HCT116 (cell line): ENCODE measurements around the gene MIA2. TPM values are rescaled to one million over a fixed set of nuclear protein-coding genes. Genes with fewer than 3 reads are reported as not detected.

Source experiments
- ATAC-seq: fragments of 200-7000 bp; cut with Tn5 transposase; 2 replicates; pipeline ENCODE4 v1.9.1; 2020; ENCODE audit warnings: mild to moderate bottlenecking, moderate library complexity
- BruUV-seq: library from RNA; stranded (reverse); fragments of 400-500 nt; replicated peaks from 2 replicates; lab custom pipeline; 2021; lab: Mats Ljungman, UMichigan
- CTCF ChIA-PET: fragments of 300-600 bp; sonication (Branson Sonifier 250); formaldehyde crosslinking; loops from one replicate; lab custom pipeline; 2021; ENCODE audit warnings: antibody characterized with exemption; lab: Charles Lee
- POLR2A ChIA-PET: fragments of 300-600, 350-600 bp; sonication (Branson Sonifier 250); formaldehyde crosslinking; loops from one replicate; lab custom pipeline; 2021; ENCODE audit warnings: antibody characterized with exemption; lab: Charles Lee
- RAD21 ChIA-PET, 2 experiments: fragments of 300-600 bp; sonication (Branson Sonifier 250); formaldehyde crosslinking; loops; one replicate each; lab custom pipeline; 2023; ENCODE audit warnings: low total read pairs in 2 of 2; ENCODE audit not compliant: uncharacterized antibody in 2 of 2, unreplicated experiment in 2 of 2, low non-redundant PET in 1 of 2; lab: Charles Lee
- DNase-seq: peaks from one replicate; pipeline ENCODE4 v3.0.0-alpha.2; 2010; ENCODE audit warnings: low read depth, low spot score
- H2AFZ ChIP-seq: fragments of 200-600 bp; shearing (Covaris generic), sonication (generic); 2 replicates; pipeline ENCODE4 v1.6.1; 2017; ENCODE audit warnings: low read depth, mixed run types, mixed read lengths, antibody characterized with exemption, low read length; ENCODE audit not compliant: poor library complexity, severe bottlenecking
- H3K27ac ChIP-seq: 2 replicates; pipeline ENCODE4 v1.5.1; 2012; ENCODE audit warnings: low read depth, low read length
- H3K27me3 ChIP-seq: fragments of 200-600 bp; sonication (generic); 2 replicates; pipeline ENCODE4 v1.6.1; 2016; ENCODE audit warnings: mixed run types, low read length, mixed read lengths; ENCODE audit not compliant: insufficient read depth
- H3K36me3 ChIP-seq, 2 experiments: fragments of 200-500 bp in 1 of 2; fragments of 200-600 bp in 1 of 2; sonication (Bioruptor generic) in 1 of 2; sonication (generic) in 1 of 2; 2 replicates each; pipeline versions ENCODE4 v1.5.1 to v1.6.1; 2014 to 2016; ENCODE audit warnings: low read length in 2 of 2, inconsistent platforms in 1 of 2, mixed read lengths in 1 of 2, mixed run types in 1 of 2; ENCODE audit not compliant: insufficient read depth in 2 of 2, control insufficient read depth in 1 of 2
- H3K4me1 ChIP-seq, 2 experiments: fragments of 200-600 bp in 1 of 2; sonication (generic) in 1 of 2; 2 replicates each; pipeline versions ENCODE4 v1.5.1 to v1.6.1; 2012 to 2017; ENCODE audit warnings: low read length in 2 of 2, inconsistent platforms in 1 of 2, mild to moderate bottlenecking in 1 of 2, mixed read lengths in 1 of 2, mixed run types in 1 of 2, moderate library complexity in 1 of 2; ENCODE audit not compliant: insufficient read depth in 2 of 2, control insufficient read depth in 1 of 2
- H3K4me2 ChIP-seq: fragments of 200-600 bp; sonication (generic); 2 replicates; pipeline ENCODE4 v1.6.1; 2017; ENCODE audit warnings: mixed run types, low read length, mixed read lengths
- H3K4me3 ChIP-seq, 2 experiments: fragments of 200-600 bp in 1 of 2; sonication (generic) in 1 of 2; replicated peaks in 1 of 2; 2 replicates each; pipeline ENCODE4 v1.5.1; 2011 to 2016; ENCODE audit warnings: low read length in 2 of 2, control low read depth in 1 of 2, low read depth in 1 of 2, mild to moderate bottlenecking in 1 of 2, mixed read lengths in 1 of 2, mixed run types in 1 of 2
- H3K79me2 ChIP-seq: fragments of 200-600 bp; sonication (generic); 2 replicates; pipeline ENCODE4 v1.6.1; 2017; ENCODE audit warnings: mild to moderate bottlenecking, mixed run types, low read length, moderate library complexity, mixed read lengths; ENCODE audit not compliant: insufficient read depth
- H3K9ac ChIP-seq: fragments of 200-600 bp; sonication (generic); 2 replicates; pipeline ENCODE4 v1.6.1; 2016; ENCODE audit warnings: low read length, mixed read lengths
- H3K9me2 ChIP-seq: fragments of 200-600 bp; sonication (generic), shearing (Covaris generic); 2 replicates; pipeline ENCODE4 v1.6.1; 2017; ENCODE audit warnings: mixed run types, mild to moderate bottlenecking, moderate library complexity; ENCODE audit not compliant: insufficient read depth
- H3K9me3 ChIP-seq, 2 experiments: fragments of 200-500 bp in 1 of 2; fragments of 200-600 bp in 1 of 2; sonication (Bioruptor generic) in 1 of 2; sonication (generic) in 1 of 2; 2 replicates each; pipeline ENCODE4 v1.6.1; 2014 to 2017; ENCODE audit warnings: low read length in 2 of 2, mixed read lengths in 2 of 2, inconsistent platforms in 1 of 2, low read depth in 1 of 2, mild to moderate bottlenecking in 1 of 2, mixed run types in 1 of 2, moderate library complexity in 1 of 2; ENCODE audit not compliant: control insufficient read depth in 1 of 2, insufficient read depth in 1 of 2
- H4K20me1 ChIP-seq: fragments of 200-600 bp; sonication (generic), shearing (Covaris generic); 2 replicates; pipeline ENCODE4 v1.6.1; 2017; ENCODE audit warnings: mixed run types, mild to moderate bottlenecking, moderate library complexity; ENCODE audit not compliant: insufficient read depth
- CBX3 ChIP-seq: IDR thresholded peaks from 2 replicates; pipeline ENCODE4 v1.6.1; 2012; ENCODE audit warnings: low read depth
- EZH2 ChIP-seq: fragments of 200-600 bp; sonication (generic); IDR thresholded peaks from 2 replicates; pipeline ENCODE4 v1.6.1; 2017; ENCODE audit warnings: antibody characterized with exemption, mixed run types
- JUND ChIP-seq: IDR thresholded peaks from 2 replicates; pipeline ENCODE4 v1.6.1; 2012
- MAX ChIP-seq: IDR thresholded peaks from 2 replicates; pipeline ENCODE4 v1.6.1; 2012
- POLR2A ChIP-seq: IDR thresholded peaks from 2 replicates; pipeline ENCODE4 v1.7.0; 2011; ENCODE audit warnings: borderline replicate concordance; ENCODE audit not compliant: insufficient read depth, insufficient read length; ENCODE audit errors: extremely low read depth
- RAD21 ChIP-seq: IDR thresholded peaks from 2 replicates; pipeline ENCODE4 v1.6.1; 2012; ENCODE audit warnings: low read depth, mild to moderate bottlenecking
- SIN3A ChIP-seq: IDR thresholded peaks from 2 replicates; pipeline ENCODE4 v1.6.1; 2012; ENCODE audit warnings: low read depth
- SP1 ChIP-seq: IDR thresholded peaks from 2 replicates; pipeline ENCODE4 v1.6.1; 2012; ENCODE audit warnings: low read depth
- TCF7L2 ChIP-seq: IDR thresholded peaks from 2 replicates; pipeline ENCODE4 v1.7.0; 2011; ENCODE audit warnings: borderline replicate concordance, inconsistent platforms; ENCODE audit not compliant: insufficient read depth, insufficient read length; ENCODE audit errors: extremely low read depth
- YY1 ChIP-seq: IDR thresholded peaks from 2 replicates; pipeline ENCODE4 v1.6.1; 2011; ENCODE audit warnings: low read length, low read depth, moderate library complexity, mild to moderate bottlenecking; ENCODE audit not compliant: insufficient replicate concordance; ENCODE audit errors: extremely low read depth
- ZFX ChIP-seq: fragments of 450-650 bp; IDR thresholded peaks from 2 replicates; pipeline ENCODE4 v1.6.1; 2017
- ZNF274 ChIP-seq: fragments of 200-500 bp; sonication (Bioruptor generic); IDR thresholded peaks from 2 replicates; pipeline ENCODE4 v1.6.1; 2014; ENCODE audit warnings: mild to moderate bottlenecking, low read depth, low read length, inconsistent platforms
- intact Hi-C: fragments of 100-400 bp; cut with micrococcal nuclease; formaldehyde crosslinking; loops from 2 replicates; pipeline ENCODE4 v1.10.0; 2022
- total RNA-seq: library from RNA; stranded (reverse); gene quantifications from one replicate; pipeline ENCODE4 v1.2.1, GENCODE V29; 2021; ENCODE audit not compliant: unreplicated experiment
- TF ChIP-seq, protein P1 (sequence below): IDR thresholded peaks from 2 replicates; pipeline ENCODE4 v1.6.1; 2012
- TF ChIP-seq, protein P2 (sequence below), 3 experiments: fragments of 200-600 bp in 1 of 3; sonication (generic) in 1 of 3; IDR thresholded peaks in 2 of 3; conservative IDR thresholded peaks in 1 of 3; 2 replicates each; pipeline ENCODE4 v1.5.1; 2012 to 2017; ENCODE audit warnings: low read depth in 2 of 3, low read length in 2 of 3, antibody characterized with exemption in 1 of 3, borderline replicate concordance in 1 of 3, control low read depth in 1 of 3, mild to moderate bottlenecking in 1 of 3, mixed read lengths in 1 of 3, mixed run types in 1 of 3, moderate library complexity in 1 of 3; ENCODE audit not compliant: insufficient read depth in 1 of 3

MIA2 gene
- total RNA-seq, 1 experiment from 2014 or later, result 31.1 TPM

- BruUV-seq, result no TSS peak
Observed at GRCh38 chr14:39310051-39310450, 76.3 kb downstream of the MIA2 start.

DNA sequence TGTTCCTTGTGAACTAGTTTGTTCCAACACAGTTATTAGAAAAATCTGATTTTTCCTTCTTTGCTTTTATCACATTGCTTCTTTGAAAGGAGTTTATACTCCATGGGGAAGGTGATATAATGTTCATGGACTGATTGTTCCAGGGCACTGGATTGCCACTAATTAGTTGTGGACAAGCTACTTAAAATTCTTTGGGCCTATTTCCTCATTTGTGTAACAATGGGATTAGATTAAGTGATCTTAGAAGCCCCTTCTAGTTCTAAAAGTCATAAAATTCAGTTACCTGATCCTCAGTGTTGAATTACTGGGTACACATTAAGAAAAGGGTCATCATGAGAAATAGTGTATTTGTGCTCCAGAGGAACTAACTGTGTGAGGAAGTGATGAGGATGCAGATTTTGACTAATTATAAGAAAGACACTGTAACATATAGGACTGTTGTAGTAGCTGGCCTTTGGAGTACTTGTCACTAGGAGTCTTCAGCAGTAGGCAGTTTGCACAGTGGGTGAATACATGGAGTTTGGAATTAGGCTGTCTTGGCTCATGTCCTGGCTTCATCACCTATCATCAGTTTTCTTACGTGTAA, 82.2 kb downstream of the MIA2 start:
- no peak overlapping the region for H2AFZ ChIP-seq
- POLR2A ChIA-PET, result no interaction called here
- CTCF ChIA-PET, result no interaction called here

More at GRCh38 chr14:39310051-39310450, 76.3 kb downstream of the MIA2 start:
- Histone ChIP-seq H3K4me3 (no peak overlapping the region), H3K9ac (no peak overlapping the region), H3K4me2 (no peak overlapping the region), H3K36me3 (peaks cover 3 to 5% of the 10 kb centered on the region in 2 experiments; a peak in 2 of 4 replicates), H3K27ac (no peak overlapping the region), H4K20me1 (no peaks in the 10 kb centered on the region), H3K9me3 (no peaks in the 10 kb centered on the region), H3K9me2 (no peaks in the 10 kb centered on the region), H3K79me2 (no peaks in the 10 kb centered on the region), H3K27me3 (no peaks in the 10 kb centered on the region), H3K4me1 (no peaks in the 10 kb centered on the region), H2AFZ (no peak overlapping the region)
- intact Hi-C loops, result no loop called here
- no peak for DNase-seq
- ChIA-PET CTCF (no interaction called here), RAD21 (no interaction called here), POLR2A (no interaction called here)
- ATAC-seq, result no peak
- TF ChIP-seq EZH2 (no peak), MAX (no peak), ZFX (no peak), JUND (no peak), YY1 (no peak), ZNF274 (no peak), TCF7L2 (no peak), SIN3A (no peak), CBX3 (no peak), POLR2A (no peak), RAD21 (no peak), SP1 (no peak)
- TF ChIP-seq, protein P1, sequence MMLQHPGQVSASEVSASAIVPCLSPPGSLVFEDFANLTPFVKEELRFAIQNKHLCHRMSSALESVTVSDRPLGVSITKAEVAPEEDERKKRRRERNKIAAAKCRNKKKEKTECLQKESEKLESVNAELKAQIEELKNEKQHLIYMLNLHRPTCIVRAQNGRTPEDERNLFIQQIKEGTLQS, result no peak

More for the DNA sequence above, 82.2 kb downstream of the MIA2 start:
- Histone ChIP-seq H3K9ac (no peak overlapping the region), H3K36me3 (peaks cover 3 to 4% of the 10 kb centered on the region in 2 experiments; a peak in 3 of 4 replicates), H3K9me3 (no peaks in the 10 kb centered on the region), H3K27ac (no peak overlapping the region), H3K4me2 (no peak overlapping the region), H3K4me1 (no peaks in the 10 kb centered on the region), H3K4me3 (no peak overlapping the region), H3K79me2 (no peaks in the 10 kb centered on the region), H3K27me3 (no peaks in the 10 kb centered on the region), H3K9me2 (no peaks in the 10 kb centered on the region), H4K20me1 (no peaks in the 10 kb centered on the region)
- intact Hi-C loops, result no loop called here
- TF ChIP-seq JUND (no peak), ZFX (no peak)
- TF ChIP-seq, protein P2, sequence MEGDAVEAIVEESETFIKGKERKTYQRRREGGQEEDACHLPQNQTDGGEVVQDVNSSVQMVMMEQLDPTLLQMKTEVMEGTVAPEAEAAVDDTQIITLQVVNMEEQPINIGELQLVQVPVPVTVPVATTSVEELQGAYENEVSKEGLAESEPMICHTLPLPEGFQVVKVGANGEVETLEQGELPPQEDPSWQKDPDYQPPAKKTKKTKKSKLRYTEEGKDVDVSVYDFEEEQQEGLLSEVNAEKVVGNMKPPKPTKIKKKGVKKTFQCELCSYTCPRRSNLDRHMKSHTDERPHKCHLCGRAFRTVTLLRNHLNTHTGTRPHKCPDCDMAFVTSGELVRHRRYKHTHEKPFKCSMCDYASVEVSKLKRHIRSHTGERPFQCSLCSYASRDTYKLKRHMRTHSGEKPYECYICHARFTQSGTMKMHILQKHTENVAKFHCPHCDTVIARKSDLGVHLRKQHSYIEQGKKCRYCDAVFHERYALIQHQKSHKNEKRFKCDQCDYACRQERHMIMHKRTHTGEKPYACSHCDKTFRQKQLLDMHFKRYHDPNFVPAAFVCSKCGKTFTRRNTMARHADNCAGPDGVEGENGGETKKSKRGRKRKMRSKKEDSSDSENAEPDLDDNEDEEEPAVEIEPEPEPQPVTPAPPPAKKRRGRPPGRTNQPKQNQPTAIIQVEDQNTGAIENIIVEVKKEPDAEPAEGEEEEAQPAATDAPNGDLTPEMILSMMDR (IDR thresholded peaks at IDR 0.05 in 2 of 3, conservative IDR thresholded peaks at IDR 0.05 in 1 of 3; ENCODE audit: borderline replicate concordance in 1 of 3, insufficient read depth in 1 of 3, low read depth in 2 of 3, low read length in 2 of 3), result no peak
- TF ChIP-seq, protein P1, result no peak
- no TSS peak for BruUV-seq
- ATAC-seq (no peak), DNase-seq (no peak)
- RAD21 ChIA-PET, result no interaction called here
